HepG2 (cell line): ENCODE data around the gene HCRT. TPM values are rescaled to one million over a fixed set of nuclear protein-coding genes. Genes with fewer than 3 reads are reported as not detected.

Experiments used
- AGO2 ChIP-seq: fragments of 200-400 bp; formaldehyde crosslinking; optimal IDR thresholded peaks from 2 replicates; pipeline ENCODE3; 2017; ENCODE audit warnings: mild to moderate bottlenecking, low read depth, low read length, moderate library complexity
- CENPBD1 ChIP-seq: sonication (generic); formaldehyde crosslinking; IDR thresholded peaks from 2 replicates; pipeline ENCODE4 v1.8.0; 2022; ENCODE audit warnings: missing genetic modification reagents, low read depth, mild to moderate bottlenecking, borderline replicate concordance
- KAT2B ChIP-seq: fragments of 150-350 bp; IDR thresholded peaks from 2 replicates; pipeline ENCODE4 v1.6.1; 2014; ENCODE audit warnings: low read depth, low read length, borderline replicate concordance
- KLF15 ChIP-seq: sonication (generic); formaldehyde crosslinking; IDR thresholded peaks from 2 replicates; pipeline ENCODE4 v1.8.1; 2023; ENCODE audit warnings: borderline replicate concordance, mild to moderate bottlenecking, inconsistent platforms, missing genetic modification reagents, mixed read lengths
- MAFF ChIP-seq: IDR thresholded peaks from 2 replicates; pipeline ENCODE4 v1.6.1; 2011; ENCODE audit warnings: low read depth, low read length, improper control_type of control experiment
- NFRKB ChIP-seq: fragments of 450-650 bp; IDR thresholded peaks from 2 replicates; pipeline ENCODE4 v1.6.1; 2017
- RARG ChIP-seq: sonication (generic); formaldehyde crosslinking; IDR thresholded peaks from 2 replicates; pipeline ENCODE4 v1.4.0; 2020; ENCODE audit warnings: low read depth, mild to moderate bottlenecking, missing genetic modification reagents
- SALL2 ChIP-seq: sonication (generic); formaldehyde crosslinking; IDR thresholded peaks from 2 replicates; pipeline ENCODE4 v1.8.1; 2023; ENCODE audit warnings: mild to moderate bottlenecking, missing genetic modification reagents, inconsistent platforms
- SCMH1 ChIP-seq: sonication (generic); formaldehyde crosslinking; IDR thresholded peaks from 2 replicates; pipeline ENCODE4 v1.9.0; 2021; ENCODE audit warnings: missing genetic modification reagents, mild to moderate bottlenecking, borderline replicate concordance
- TAF15 ChIP-seq: fragments of 200-400 bp; formaldehyde crosslinking; IDR thresholded peaks from one replicate; pipeline ENCODE4 v1.6.1; 2018; ENCODE audit warnings: mild to moderate bottlenecking, low read depth, low read length; ENCODE audit not compliant: poor library complexity, severe bottlenecking
- TSC22D2 ChIP-seq: sonication (generic); formaldehyde crosslinking; IDR thresholded peaks from 2 replicates; pipeline ENCODE4 v1.5.1; 2020; ENCODE audit warnings: missing genetic modification reagents, mild to moderate bottlenecking, borderline replicate concordance
- ZEB1 ChIP-seq: IDR thresholded peaks from 2 replicates; pipeline ENCODE4 v1.6.1; 2012; ENCODE audit warnings: mild to moderate bottlenecking, low read depth, inconsistent platforms; ENCODE audit not compliant: insufficient replicate concordance
- ZNF160 ChIP-seq: sonication (generic); formaldehyde crosslinking; IDR thresholded peaks from 2 replicates; pipeline ENCODE4 v1.8.0; 2022; ENCODE audit warnings: mild to moderate bottlenecking, inconsistent platforms, missing genetic modification reagents
- ZNF224 ChIP-seq: sonication (generic); formaldehyde crosslinking; IDR thresholded peaks from 2 replicates; pipeline ENCODE4 v1.5.0; 2020; ENCODE audit warnings: mild to moderate bottlenecking, missing genetic modification reagents
- ZNF546 ChIP-seq: sonication (generic); formaldehyde crosslinking; conservative IDR thresholded peaks from 2 replicates; pipeline ENCODE4 v1.8.1; 2023; ENCODE audit warnings: mild to moderate bottlenecking, missing genetic modification reagents
- ZNF652 ChIP-seq: IDR thresholded peaks from 2 replicates; pipeline ENCODE4 v1.6.1; 2016; ENCODE audit warnings: low read depth, borderline replicate concordance
- ZNF672 ChIP-seq: sonication (generic); formaldehyde crosslinking; IDR thresholded peaks from 2 replicates; pipeline ENCODE4 v1.8.1; 2022; ENCODE audit warnings: missing genetic modification reagents
- ZNF687 ChIP-seq: sonication (generic); formaldehyde crosslinking; IDR thresholded peaks from 2 replicates; pipeline ENCODE4 v1.5.1; 2020; ENCODE audit warnings: mild to moderate bottlenecking, missing genetic modification reagents, moderate library complexity
- ZNF780A ChIP-seq: sonication (generic); formaldehyde crosslinking; IDR thresholded peaks from 2 replicates; pipeline ENCODE4 v1.8.0; 2022; ENCODE audit warnings: mild to moderate bottlenecking, missing genetic modification reagents, moderate library complexity
- ZNF883 ChIP-seq: sonication (generic); formaldehyde crosslinking; IDR thresholded peaks from 2 replicates; pipeline ENCODE4 v1.5.1; 2020; ENCODE audit warnings: mild to moderate bottlenecking, missing genetic modification reagents; ENCODE audit errors: not compliant biosample characterization
- polyA plus RNA-seq, 8 experiments: library from polyadenylated mRNA; depleted of rRNA in 3 of 8; stranded (reverse) in 7 of 8; unstranded in 1 of 8; fragments of >200 nt; fragmentation: Illumina TruSeq in 4 of 8; extraction: Trizol in 4 of 8; gene quantifications; 2 replicates each; pipeline versions ENCODE4 v1.2.1 to v1.2.3, GENCODE V29; 2011 to 2016; ENCODE audit warnings: low read depth in 4 of 8, missing spikeins in 1 of 8, mixed read lengths in 1 of 8; ENCODE audit not compliant: insufficient read depth in 1 of 8
- total RNA-seq, 5 experiments: library from RNA; depleted of rRNA; stranded (reverse); fragments of >200 nt; fragmentation: Illumina TruSeq; extraction: Trizol; gene quantifications; 2 replicates each; pipeline ENCODE4 v1.2.3, GENCODE V29; 2016; ENCODE audit warnings: low read depth in 1 of 5
- TF ChIP-seq, protein P1 (sequence below): sonication (generic); formaldehyde crosslinking; conservative IDR thresholded peaks from 2 replicates; pipeline ENCODE4 v1.4.0; 2020; ENCODE audit warnings: mild to moderate bottlenecking, missing genetic modification reagents, moderate library complexity

The HCRT gene
- total and polyA plus RNA-seq, 2 of the 13 experiments (the other 11 are each of a cell fraction or from before 2014, with no cell fraction given) = not detected

DNA sequence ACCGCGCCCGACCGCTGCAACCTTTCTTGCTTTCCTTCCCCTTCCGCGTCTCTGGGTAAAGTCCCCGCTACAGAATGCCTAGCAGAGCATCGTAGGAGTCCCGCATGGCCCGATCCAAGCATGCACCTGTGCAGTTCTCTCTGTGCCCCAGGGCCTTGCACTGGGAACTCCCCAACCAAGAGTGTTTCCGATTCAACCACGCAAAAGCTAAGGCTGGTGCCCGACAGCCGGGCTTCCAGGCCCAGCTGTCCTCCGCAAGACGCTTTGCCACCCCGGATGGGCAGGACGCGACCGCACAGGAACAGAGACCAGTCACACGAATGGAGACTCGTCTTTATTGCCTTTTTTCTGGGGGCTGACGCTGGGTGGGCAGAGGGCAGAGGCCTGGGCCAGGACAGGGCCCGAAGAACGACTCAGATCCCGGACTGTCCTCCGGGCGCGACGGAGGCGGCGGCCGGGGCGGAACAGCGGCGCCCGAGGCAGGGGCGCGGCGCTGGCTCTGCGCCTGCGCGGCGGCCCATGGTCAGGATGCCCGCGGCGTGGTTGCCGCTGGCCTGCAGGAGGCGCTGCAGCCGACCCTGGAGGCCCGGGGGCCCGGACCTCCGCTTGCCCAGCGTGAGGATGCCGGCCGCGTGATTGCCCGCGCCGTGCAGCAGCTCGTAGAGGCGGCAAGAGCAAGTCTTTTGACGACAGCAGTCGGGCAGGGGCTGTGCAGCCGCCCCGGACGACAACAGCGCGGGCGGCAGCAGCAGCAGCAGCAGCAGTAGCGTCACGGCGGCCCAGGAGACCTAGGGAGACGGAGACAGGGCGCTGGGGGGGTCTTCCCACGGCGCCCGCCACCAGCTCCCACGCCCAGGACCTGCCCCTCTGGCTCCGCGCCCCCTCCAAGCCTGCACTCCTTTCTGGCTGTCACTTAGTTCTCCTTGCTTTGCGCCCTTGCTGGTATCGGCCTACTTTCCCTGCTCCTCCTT lies 1.2 kb downstream of the HCRT start (continued):
- no peak; the same call in 1 of the 2 replicates for TF ChIP-seq CENPBD1
- peak; percentile 50; the same call in 1 of the 2 replicates for TF ChIP-seq SALL2 (CRISPR knock-in tag)
- TF ChIP-seq ZNF224 (CRISPR knock-in tag) = peak; percentile 64; the same call in 1 of the 2 replicates
- TF ChIP-seq, protein P1, sequence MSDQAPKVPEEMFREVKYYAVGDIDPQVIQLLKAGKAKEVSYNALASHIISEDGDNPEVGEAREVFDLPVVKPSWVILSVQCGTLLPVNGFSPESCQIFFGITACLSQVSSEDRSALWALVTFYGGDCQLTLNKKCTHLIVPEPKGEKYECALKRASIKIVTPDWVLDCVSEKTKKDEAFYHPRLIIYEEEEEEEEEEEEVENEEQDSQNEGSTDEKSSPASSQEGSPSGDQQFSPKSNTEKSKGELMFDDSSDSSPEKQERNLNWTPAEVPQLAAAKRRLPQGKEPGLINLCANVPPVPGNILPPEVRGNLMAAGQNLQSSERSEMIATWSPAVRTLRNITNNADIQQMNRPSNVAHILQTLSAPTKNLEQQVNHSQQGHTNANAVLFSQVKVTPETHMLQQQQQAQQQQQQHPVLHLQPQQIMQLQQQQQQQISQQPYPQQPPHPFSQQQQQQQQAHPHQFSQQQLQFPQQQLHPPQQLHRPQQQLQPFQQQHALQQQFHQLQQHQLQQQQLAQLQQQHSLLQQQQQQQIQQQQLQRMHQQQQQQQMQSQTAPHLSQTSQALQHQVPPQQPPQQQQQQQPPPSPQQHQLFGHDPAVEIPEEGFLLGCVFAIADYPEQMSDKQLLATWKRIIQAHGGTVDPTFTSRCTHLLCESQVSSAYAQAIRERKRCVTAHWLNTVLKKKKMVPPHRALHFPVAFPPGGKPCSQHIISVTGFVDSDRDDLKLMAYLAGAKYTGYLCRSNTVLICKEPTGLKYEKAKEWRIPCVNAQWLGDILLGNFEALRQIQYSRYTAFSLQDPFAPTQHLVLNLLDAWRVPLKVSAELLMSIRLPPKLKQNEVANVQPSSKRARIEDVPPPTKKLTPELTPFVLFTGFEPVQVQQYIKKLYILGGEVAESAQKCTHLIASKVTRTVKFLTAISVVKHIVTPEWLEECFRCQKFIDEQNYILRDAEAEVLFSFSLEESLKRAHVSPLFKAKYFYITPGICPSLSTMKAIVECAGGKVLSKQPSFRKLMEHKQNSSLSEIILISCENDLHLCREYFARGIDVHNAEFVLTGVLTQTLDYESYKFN = no peak; the same call in 1 of the 2 replicates
- TF ChIP-seq TSC22D2 (CRISPR knock-in tag) = peak; percentile 57; the same call in 1 of the 2 replicates
- peak; percentile 74 for TF ChIP-seq AGO2
- no peak for TF ChIP-seq TAF15
- TF ChIP-seq ZNF160 = no peak
- TF ChIP-seq KAT2B = no peak
- TF ChIP-seq ZNF652 (CRISPR knock-in tag) = no peak; the same call in 1 of the 2 replicates
- TF ChIP-seq RARG = no peak
- TF ChIP-seq ZNF883 (CRISPR knock-in tag) = peak; percentile 77
- no peak for TF ChIP-seq ZNF672 (CRISPR knock-in tag)
- TF ChIP-seq SCMH1 = no peak
- TF ChIP-seq KLF15 = peak; percentile 92; the same call in 1 of the 2 replicates
- peak; percentile 20 for TF ChIP-seq ZEB1
- TF ChIP-seq ZNF546 = no peak; the same call in 1 of the 2 replicates
- TF ChIP-seq NFRKB = no peak
- no peak for TF ChIP-seq MAFF
- peak; percentile 99 for TF ChIP-seq ZNF687 (CRISPR knock-in tag)
- TF ChIP-seq ZNF780A (CRISPR knock-in tag) = no peak
